ENCODE results near the gene PPFIA4.

GRCh38 chr1:203072911-203073310 is 46.6 kb downstream of the PPFIA4 start:
- no peak for TF ChIP-seq CTCF (IDR thresholded peaks at IDR 0.05; ENCODE audit: low read length)
- TF ChIP-seq EZH2 (optimal IDR thresholded peaks at IDR 0.05; ENCODE audit: low read depth, low read length) = no peak

Measured in MM.1S (cell line).